ENCODE measurements around the gene CTNND2.

DNA sequence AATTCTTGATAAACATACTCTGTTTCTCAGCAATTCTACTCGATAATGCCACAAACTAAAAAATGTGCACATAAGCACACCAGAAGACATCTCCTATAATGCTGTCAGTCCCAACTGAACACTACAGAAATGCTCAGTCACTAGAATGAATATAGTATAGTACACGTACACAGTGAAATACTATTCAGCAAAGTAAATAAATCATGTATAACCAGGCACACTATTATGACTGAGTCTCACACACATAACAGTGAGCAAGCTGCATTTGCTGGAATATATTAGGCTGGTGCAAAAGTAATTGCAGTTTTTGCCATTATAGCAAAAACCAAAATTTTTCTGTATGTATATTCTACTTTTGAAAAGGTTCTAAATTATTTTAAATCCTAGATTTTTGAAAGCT, 310.2 kb downstream of the CTNND2 start:
- TF ChIP-seq CTCF (IDR thresholded peaks at IDR 0.05) = no peak
- no peak for TF ChIP-seq POLR2A (IDR thresholded peaks at IDR 0.05)

Data from Peyer's patch (tissue), 4 donors.